Lung microvascular endothelial cell (primary cell): ENCODE results near the gene OR2AE1. TPM values are rescaled to one million over a fixed set of nuclear protein-coding genes. Genes with fewer than 3 reads are reported as not detected.

ENCODE experiments used
- total RNA-seq: library from RNA; depleted of rRNA; stranded (reverse); fragments of >200 nt; gene quantifications from 2 replicates; pipeline ENCODE4 v1.2.1, GENCODE V29; 2014

OR2AE1 gene
- total RNA-seq, 1 donor from 2014 or later, result not detected

Other genes with a start within 250 kb of the OR2AE1 start
- gene CYP3A5, start 197.0 kb downstream of the OR2AE1 start, total RNA-seq, result not detected in 2 replicates
- not detected in 2 replicates for gene CYP3A7, start 141.8 kb downstream of the OR2AE1 start, total RNA-seq
- gene CYP3A4, start 92.8 kb downstream of the OR2AE1 start, total RNA-seq, result not detected in 2 replicates
- not detected in 2 replicates for gene CYP3A43, start 49.0 kb downstream of the OR2AE1 start, total RNA-seq
- 14.4 and 17.5 TPM in 2 replicates for gene TRIM4, start 42.5 kb upstream of the OR2AE1 start, total RNA-seq
- gene GJC3, start 52.6 kb upstream of the OR2AE1 start, total RNA-seq, result 0.65 and 1.2 TPM in 2 replicates
- gene AZGP1, start 99.0 kb upstream of the OR2AE1 start, total RNA-seq, result not detected in 2 replicates
- gene ZKSCAN1, start 138.6 kb upstream of the OR2AE1 start, total RNA-seq, result 20.7 and 30.0 TPM in 2 replicates
- gene ZSCAN21, start 172.7 kb upstream of the OR2AE1 start, total RNA-seq, result 5.2 and 7.7 TPM in 2 replicates
- 18.1 and 26.0 TPM in 2 replicates for gene ZNF3, start 204.7 kb upstream of the OR2AE1 start, total RNA-seq
- gene COPS6, start 211.9 kb upstream of the OR2AE1 start, total RNA-seq, result 57.1 and 73.9 TPM in 2 replicates
- gene MCM7, start 224.4 kb upstream of the OR2AE1 start, total RNA-seq, result 25.8 and 61.0 TPM in 2 replicates
- 12.5 and 13.1 TPM in 2 replicates for gene AP4M1, start 224.6 kb upstream of the OR2AE1 start, total RNA-seq
- 17.0 and 20.8 TPM in 2 replicates for gene TAF6, start 242.3 kb upstream of the OR2AE1 start, total RNA-seq
- gene CNPY4, start 242.6 kb upstream of the OR2AE1 start, total RNA-seq, result 23.1 and 26.2 TPM in 2 replicates
- gene MBLAC1, start 249.9 kb upstream of the OR2AE1 start, total RNA-seq, result 2.0 and 2.4 TPM in 2 replicates